ENCODE results near the gene TCTN1.
A peak's percentile ranks its signal among the peaks of the same experiment; 100 is the strongest.

TCTN1 gene

DNA sequence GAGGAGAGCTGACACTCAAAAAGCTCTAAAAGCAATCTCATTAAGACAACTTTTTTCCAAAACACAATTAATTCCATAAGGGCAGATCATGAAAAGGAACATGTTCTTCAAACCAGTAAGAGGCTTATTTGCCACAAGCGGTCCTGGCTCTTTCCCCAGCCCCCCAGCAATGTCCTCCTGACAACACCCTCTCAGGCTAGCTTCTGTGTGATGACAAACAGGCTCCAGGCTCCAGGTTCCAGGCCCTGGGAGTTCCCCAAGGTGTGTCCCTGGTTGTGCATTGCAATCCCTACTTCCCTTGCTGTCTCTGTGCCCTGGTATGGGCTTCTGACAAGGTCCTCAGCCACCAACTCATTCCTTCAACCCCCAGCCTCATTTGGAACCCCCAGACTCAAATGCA, 66.1 kb downstream of the TCTN1 start:
- DNase-seq (ENCODE audit: low read depth in 2 of 2) = no peak

DNA sequence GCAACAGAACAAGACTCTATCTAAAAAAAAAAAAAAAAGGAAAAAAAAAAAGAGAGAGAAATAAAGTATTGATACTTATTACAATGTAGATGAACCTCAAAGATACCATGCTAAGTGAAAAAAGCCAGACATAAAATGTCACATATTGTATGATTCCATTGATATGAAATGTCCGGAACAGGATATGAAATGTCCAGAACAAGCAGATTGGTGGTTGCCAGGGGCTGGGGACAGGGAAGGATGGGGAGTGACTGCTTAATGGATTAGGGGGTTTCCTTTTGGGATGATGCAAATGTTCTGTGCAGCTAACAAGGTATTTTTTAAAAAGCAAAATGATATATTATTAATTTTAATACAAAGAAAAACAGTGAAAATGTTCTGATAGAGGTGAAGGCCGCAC, 70.0 kb downstream of the TCTN1 start:
- no peak for DNase-seq (ENCODE audit: low read depth in 2 of 2)

DNA sequence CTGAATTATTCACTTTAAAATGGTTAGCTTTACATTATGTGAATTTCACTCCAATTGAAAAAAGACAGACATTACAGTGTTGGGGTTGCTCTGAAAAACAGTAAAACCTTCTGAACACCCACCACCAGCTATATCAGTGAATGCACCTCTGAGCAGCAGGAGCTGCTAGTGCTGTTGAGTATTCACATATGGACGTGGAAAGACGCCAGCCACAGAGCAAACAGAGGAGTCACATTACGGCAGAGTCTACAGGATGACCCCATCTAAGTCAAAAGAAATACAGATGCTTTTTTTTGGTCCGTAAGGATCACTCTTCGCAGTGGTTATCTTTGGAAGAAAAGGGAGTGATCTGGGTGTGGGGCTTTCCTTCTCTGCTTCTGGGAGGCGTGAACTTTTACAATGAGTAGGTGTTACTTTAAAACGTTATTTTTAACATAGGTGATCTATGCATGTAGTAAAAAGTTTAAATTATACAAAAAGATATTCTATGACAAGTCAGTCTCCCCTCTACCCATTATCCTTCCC, 70.4 kb downstream of the TCTN1 start:
- DNase-seq (ENCODE audit: low read depth in 2 of 2) = no peak

DNA sequence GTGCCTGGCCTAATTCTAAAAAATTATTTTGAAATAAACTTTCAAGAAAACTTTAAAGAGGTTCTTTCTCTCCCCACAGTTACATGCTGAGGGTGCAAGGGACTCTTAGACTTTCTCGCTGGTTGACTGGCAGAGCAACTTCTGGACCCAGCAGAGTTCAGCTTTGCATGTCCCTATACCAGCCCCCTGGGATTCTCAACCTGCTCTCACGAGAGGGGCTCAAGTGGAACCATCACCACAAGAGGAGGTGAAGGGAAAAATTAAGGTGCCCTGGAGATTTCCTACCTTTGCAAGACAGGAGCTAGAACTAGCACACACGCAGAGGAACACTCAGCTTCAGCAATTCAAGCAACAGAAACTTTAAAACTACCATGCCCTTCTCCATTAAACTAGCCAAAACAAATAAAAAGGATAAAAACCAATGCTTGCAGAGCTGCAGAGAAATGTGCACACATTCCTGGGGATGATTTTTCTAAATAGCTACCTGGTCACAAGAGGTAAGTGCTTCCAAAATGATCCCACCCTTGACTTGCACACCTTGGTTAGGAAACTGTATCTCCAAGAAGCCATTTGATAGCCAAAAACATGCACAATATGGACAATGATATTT, 72.5 kb downstream of the TCTN1 start:
- no peak for DNase-seq (ENCODE audit: low read depth in 2 of 2)

DNA sequence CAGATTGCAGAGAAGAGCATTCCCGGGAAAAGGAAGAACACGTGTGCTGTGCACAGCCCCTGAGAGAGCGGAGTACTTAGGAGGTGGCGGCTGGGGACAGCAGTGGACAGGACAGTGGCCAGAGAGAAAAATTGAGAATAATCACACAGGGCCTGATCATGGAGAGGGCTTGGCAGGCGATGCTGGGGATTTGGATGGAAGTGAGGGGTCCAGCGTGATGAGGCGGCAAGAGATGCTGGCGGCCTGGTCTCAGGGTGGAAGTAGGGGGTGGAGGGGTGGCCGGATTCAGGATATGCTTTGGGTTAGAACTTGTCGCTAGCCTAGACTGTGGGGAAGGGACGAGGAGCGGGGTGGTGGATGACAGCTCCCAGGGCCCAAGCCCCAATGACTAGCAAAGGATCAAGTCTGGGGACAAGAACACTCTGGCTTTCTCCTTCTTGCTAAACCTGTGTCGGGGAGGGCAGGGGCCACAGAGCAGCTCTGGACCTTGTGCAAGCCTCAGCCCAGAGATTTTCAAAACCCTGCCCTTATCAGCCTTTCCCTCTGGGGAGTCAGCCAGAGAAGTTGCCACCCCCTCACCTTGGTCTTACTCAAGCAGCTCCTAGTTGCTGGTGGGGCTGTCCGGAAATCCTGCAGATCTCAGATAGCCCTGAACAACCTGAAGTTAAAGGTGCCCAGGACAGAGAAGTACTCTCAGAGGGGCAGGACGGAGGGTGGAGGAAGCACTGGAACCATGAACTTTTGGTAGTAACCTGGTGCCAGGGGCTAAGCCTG, 73.7 kb downstream of the TCTN1 start:
- no peak for DNase-seq (ENCODE audit: low read depth in 2 of 2)

DNA sequence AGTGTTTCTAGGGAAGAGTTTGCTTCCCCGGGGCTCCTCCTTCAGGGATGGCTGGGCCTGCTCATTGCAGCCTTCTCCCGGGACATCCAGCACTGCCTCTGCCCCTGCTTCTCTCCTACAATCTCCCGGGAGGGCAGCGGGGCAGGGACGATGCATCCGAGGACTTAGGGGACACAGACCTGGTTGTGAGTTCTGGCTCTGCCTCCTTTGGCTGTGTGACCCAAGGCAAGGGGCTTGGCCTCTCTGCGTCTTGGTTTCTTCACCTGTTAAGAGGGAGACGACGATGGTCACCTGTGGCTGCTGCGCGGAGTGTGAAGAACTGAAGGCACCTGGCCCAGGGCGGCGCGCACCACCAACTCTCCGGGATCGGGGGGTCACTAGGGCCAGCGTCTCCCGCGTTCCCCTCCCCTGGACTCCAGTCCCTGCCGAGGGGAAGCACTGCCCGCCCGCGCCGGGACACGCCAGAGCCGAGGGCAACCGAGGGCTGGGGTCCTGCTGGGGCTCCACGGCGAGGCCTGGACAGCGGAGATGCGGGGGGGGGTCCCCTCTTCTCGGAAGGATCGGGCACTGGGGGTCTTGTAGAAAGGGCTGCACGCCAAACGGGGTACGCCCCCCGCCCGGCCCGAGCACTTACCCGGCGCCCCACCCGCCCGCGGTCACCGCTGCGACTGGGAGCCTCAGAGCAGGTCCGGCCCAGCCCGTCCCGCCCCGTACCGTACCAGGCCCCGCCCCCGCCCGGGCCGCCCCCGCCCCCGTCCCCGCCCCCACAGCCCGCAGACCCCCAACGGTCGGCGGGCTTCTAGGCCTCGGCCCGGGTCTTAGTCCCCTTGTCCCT, 74.7 kb downstream of the TCTN1 start, which contains the start of gene HVCN1:
HVCN1 (minus strand) TSS at position 670 of the 835 bp plus-strand sequence. CDS start 5,870 bp downstream, outside the sequence.
- peak in 1 of 2 donors; percentile 7 for DNase-seq (ENCODE audit: low read depth in 2 of 2)

DNA sequence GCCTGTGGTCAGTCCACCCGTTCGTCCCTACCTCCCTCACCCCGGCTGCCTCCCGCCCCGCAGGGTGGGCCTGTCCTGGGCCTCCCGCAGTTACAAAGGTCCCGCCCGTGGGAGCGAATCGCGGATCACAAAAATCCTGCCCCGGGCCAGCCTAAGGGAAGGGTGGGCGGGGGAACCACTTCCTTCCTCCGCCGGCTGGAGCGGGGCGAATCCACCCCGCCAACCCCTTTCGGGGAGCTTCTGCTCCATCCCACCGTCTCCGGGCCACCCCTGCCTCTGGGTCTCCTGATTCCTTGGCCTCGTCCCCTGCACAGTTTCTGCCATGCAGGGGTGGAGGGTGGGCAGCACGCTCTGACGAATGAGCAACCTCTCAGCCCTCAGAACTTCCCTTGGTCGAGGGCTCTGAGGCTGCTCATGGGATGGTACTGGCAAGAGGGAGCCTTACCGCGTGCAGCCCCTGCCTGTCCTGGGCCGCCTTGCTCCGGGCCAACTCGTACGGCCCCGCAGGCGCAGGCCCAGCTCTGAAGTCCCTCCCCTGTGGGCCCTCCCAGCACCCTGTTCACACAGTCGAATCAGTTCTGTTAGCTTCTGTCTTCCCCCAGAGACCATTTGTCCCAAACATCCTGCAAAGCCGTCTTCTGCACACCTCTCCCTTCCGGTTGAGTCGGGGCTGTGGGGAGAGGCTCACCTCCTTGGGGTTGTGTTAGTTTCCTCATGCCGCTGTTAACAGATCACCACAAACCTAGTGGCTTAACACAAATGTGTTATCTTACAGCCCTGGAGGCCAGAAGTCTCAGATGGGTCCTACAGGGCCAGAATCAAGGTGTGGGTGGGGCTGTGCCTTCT, 75.6 kb downstream of the TCTN1 start:
- DNase-seq (ENCODE audit: low read depth in 2 of 2) = peak; percentile 14 to 31

DNA sequence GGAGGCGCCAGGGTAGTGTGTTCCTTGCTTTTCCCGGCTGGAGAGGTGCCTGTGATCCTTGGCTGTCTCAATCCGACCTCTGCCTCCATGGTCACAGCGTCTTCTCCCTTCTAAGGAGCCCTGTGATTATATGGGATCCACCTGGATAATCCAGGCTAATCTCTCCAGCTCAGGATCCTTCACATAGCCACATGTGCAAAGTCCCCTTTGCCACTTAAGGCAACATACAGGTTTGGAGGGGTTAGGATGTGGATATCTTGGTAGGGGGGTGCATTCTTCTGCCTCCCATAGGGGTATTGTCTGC, 76.2 kb downstream of the TCTN1 start:
- DNase-seq (ENCODE audit: low read depth in 2 of 2) = no peak

DNA sequence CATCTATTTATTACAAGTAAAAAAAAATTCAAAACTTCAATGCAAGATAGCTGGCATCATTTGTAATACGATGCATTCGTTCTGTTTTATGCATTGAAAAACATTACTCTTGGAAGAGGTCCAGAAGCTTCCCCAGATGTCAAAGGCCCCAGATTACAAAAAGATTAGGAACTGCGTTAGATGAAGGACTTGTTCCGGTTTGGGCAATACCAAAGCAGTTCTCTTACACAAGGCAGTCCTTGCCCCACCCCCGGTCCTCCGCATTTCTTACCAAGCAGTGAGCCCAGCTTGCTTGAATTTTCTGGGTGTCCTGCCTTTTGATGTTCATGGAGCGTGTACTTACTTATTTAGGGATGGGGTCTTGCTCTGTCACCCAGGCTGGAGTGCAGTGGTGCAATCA, 79.8 kb downstream of the TCTN1 start:
- DNase-seq (ENCODE audit: low read depth in 2 of 2) = no peak

DNA sequence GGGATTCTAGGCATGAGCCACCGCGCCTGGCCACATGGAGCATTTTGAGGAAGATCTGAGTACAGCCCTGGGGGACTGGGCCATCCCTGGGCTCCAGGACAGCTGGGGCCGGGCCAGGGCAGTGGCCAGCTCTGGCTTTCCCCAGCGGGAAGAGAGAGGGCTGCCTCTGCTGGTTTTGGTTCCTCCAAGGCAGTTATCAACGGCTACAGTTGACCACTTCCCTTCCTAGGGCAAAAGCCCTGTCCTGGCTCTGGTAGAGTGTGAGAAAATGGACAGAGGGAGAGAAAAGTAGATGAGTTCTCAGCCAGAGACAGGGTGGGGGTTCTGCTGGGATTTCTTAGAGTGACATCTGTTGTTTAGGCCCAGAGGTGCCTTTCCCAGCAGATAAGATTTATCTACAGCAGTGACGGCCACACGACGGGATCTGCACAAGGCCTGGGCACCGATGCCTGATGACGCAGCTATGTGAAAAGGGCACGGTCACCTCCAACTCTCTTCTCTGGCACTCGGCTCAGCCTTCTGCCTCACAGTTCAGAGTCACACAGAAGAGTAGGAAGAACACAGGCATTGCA, 80.5 kb downstream of the TCTN1 start:
- DNase-seq (ENCODE audit: low read depth in 2 of 2) = no peak

DNA sequence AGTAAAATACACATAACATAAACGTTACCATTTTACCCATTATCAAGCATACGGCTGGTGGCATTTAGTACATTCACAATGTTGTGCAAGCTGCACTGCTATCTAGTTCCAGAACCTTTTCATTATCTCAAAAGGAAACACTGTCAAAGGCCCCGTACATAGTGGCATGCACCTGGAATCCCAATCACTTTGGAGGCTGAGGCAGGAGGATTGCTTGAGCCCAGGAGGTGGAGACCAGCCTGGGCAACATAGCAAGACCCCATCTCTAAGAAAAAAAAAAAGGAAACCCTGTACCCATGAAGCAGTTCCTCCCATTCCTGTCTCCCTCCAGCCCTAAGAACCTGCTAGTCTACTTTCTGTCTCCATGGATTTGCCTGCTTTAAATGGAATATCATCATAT, 82.4 kb downstream of the TCTN1 start:
- no peak for DNase-seq (ENCODE audit: low read depth in 2 of 2)

DNA sequence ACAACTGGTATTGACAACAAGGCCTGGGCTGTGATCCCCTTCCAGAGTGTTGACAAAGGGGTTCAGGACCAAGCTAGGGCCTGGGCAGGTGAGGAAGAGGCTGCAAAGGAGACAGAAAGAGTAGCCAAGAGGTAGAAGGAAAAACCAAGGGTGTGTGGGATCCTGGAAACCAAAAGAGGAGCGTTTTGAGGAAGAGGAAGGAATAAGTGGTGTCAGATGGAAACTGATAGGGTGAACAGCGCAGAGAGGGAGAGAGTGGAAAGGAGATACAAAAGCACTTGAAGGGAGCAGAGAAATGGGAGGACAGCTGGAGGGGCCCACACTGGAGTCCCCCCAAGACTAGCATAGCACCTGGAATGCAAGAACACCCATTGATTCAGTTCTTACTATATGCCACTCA, 83.3 kb downstream of the TCTN1 start:
- no peak for DNase-seq (ENCODE audit: low read depth in 2 of 2)

DNA sequence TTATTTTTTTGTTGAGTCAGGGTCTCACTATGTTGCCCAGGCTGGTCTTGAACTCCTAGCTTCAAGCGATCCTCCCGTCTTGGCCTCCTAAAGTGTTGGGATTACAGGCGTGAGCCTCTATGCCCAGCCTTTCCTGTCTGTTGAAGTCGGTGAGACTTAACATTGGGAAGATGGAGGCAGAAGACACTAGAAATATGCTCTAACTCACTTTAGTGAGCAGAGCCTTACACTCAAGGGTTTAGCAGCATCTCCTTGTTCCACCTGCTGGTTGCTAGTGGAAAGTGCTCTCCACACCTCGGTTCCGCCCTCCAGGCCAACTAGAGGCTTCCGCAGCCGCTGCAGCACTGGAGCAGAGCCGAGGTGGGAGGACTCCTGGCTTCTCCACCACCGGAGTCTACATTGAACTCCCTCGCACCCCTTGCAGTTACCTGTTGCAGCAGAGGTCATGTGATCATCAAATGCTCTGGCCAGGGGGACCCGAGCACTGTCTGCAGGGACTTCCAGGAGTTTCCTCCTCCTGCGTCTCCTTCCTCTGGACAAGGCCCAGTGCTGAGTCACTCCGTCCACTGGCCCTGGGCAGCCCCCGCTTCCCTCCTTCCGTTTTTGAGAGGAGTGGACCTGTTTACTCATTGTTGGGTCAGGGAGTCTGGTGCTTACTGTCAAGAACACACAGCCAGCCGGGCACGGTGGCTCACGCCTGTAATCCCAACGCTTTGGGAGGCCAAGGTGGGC, 84.4 kb downstream of the TCTN1 start:
- peak; percentile 49 to 58 for DNase-seq (ENCODE audit: low read depth in 2 of 2)
